ENCODE measurements around the gene C5orf34. TPM values are rescaled to one million over a fixed set of nuclear protein-coding genes. Genes with fewer than 3 reads are reported as not detected.

Gene C5orf34
- total RNA-seq, 4 donors from 2014 or later, result 0.31 to 1.2 (median 0.91) TPM

GRCh38 chr5:43484106-43484849, 30.7 kb downstream of the C5orf34 start:
- no peaks in the 10 kb centered on the region for H3K27me3 ChIP-seq
- H3K4me3 ChIP-seq, result peak overlapping the region; percentile 69 to 94
- TF ChIP-seq CTCF (IDR thresholded peaks at IDR 0.05), result peak; percentile 56 to 81 (median 76)
- peak; percentile 46 for TF ChIP-seq POLR2AphosphoS5 (IDR thresholded peaks at IDR 0.05)
- no peak for TF ChIP-seq EP300 (IDR thresholded peaks at IDR 0.05)
- no peak for TF ChIP-seq POLR2A (IDR thresholded peaks at IDR 0.05)
- WGBS, 2 donors (ENCODE audit: low coverage in 1 of 2), result 5 to 16% methylated on average over 7 to 16 of the region's 32 CpGs
- peaks cover 0 to 28% (median 7%) of the 10 kb centered on the region in 3 donors for H3K4me1 ChIP-seq
- H3K36me3 ChIP-seq, result no peaks in the 10 kb centered on the region
- H3K9me3 ChIP-seq, result no peaks in the 10 kb centered on the region
- peak overlapping the region; percentile 90 to 99 (median 96) for H3K27ac ChIP-seq
- peak; percentile 78 for ATAC-seq

GRCh38 chr5:43483298-43484105, 31.4 kb downstream of the C5orf34 start, which contains the start of gene TMEM267:
TMEM267 (minus strand) TSS chr5:43483865; CDS start chr5:43453969, 29,896 bp downstream.
- Histone ChIP-seq H3K9me3 (no peaks in the 10 kb centered on the region), H3K27me3 (no peaks in the 10 kb centered on the region), H3K4me1 (peaks cover 0 to 28% (median 7%) of the 10 kb centered on the region in 3 donors), H3K4me3 (peak within 1 kb of the TSS; percentile 69 to 94), H3K36me3 (no peaks in the 10 kb centered on the region), H3K27ac (peak within 1 kb of the TSS; percentile 90 to 99 (median 96))
- WGBS, 2 donors (ENCODE audit: low coverage in 1 of 2), result 0% methylated on average over 2 to 25 of the region's 62 CpGs
- ATAC-seq, result peak; percentile 98
- TF ChIP-seq POLR2AphosphoS5 (IDR thresholded peaks at IDR 0.05) (peak; percentile 95), EP300 (IDR thresholded peaks at IDR 0.05) (no peak), POLR2A (IDR thresholded peaks at IDR 0.05) (peak; percentile 67 to 89)

- H3K27ac ChIP-seq, result peak overlapping the region; percentile 90 to 99 (median 96)
- 32 to 36% methylated on average over 6 of the region's 6 CpGs for whole genome bisulfite sequencing, 2 donors (ENCODE audit: low coverage in 1 of 2)
- H3K4me3 ChIP-seq, result peak overlapping the region; percentile 69 to 94
- no peaks in the 10 kb centered on the region for H3K9me3 ChIP-seq
- H3K27me3 ChIP-seq, result no peaks in the 10 kb centered on the region
- ATAC-seq, result no peak
- peaks cover 0 to 28% (median 7%) of the 10 kb centered on the region in 3 donors for H3K4me1 ChIP-seq
- no peak for TF ChIP-seq CTCF (IDR thresholded peaks at IDR 0.05)
- no peak for TF ChIP-seq POLR2A (IDR thresholded peaks at IDR 0.05)
- no peak for TF ChIP-seq EP300 (IDR thresholded peaks at IDR 0.05)
- no peak for TF ChIP-seq POLR2AphosphoS5 (IDR thresholded peaks at IDR 0.05)
- H3K36me3 ChIP-seq, result no peaks in the 10 kb centered on the region
These were observed 32.3 kb downstream of the C5orf34 start for GRCh38 chr5:43482490-43483297.

GRCh38 chr5:43469671-43470391, 45.1 kb downstream of the C5orf34 start:
- Histone ChIP-seq H3K4me3 (no peak overlapping the region), H3K4me1 (no peaks in the 10 kb centered on the region), H3K27ac (no peak overlapping the region), H3K27me3 (no peaks in the 10 kb centered on the region), H3K9me3 (peaks cover 0 to 19% (median 3%) of the 10 kb centered on the region in 3 donors), H3K36me3 (peaks cover 0 to 33% of the 10 kb centered on the region in 2 donors)
- WGBS, 2 donors (ENCODE audit: low coverage in 1 of 2), result 90 to 92% methylated on average over 6 of the region's 6 CpGs
- TF ChIP-seq EP300 (IDR thresholded peaks at IDR 0.05) (no peak), POLR2A (IDR thresholded peaks at IDR 0.05) (no peak), POLR2AphosphoS5 (IDR thresholded peaks at IDR 0.05) (no peak), CTCF (IDR thresholded peaks at IDR 0.05) (no peak)
- ATAC-seq, result no peak

Measured in gastroesophageal sphincter (tissue), 4 donors.